Gastrocnemius medialis (tissue), 4 donors: Measurements from ENCODE around the gene RSPH1. TPM values are rescaled to one million over a fixed set of nuclear protein-coding genes. Genes with fewer than 3 reads are reported as not detected.

Experiments used
- ATAC-seq, 2 donors: fragments of 150-250 bp; one replicate each; pipeline ENCODE4 v1.9.1; 2016
- DNase-seq, 2 donors: peaks; one replicate each; pipeline ENCODE4 v3.0.0-alpha.2; 2019
- H3K27ac ChIP-seq, 4 donors: fragments of 200-600 bp; sonication (generic); 1 replicate in 1 of 4; 2 replicates in 3 of 4; pipeline ENCODE4 v1.5.1; 2016 to 2018; ENCODE audit warnings: mild to moderate bottlenecking in 2 of 4, moderate library complexity in 1 of 4
- H3K27me3 ChIP-seq, 3 donors: fragments of 200-600 bp; sonication (generic) in 2 of 3; 1 replicate in 1 of 3; 2 replicates in 2 of 3; pipeline versions ENCODE4 v1.5.1 to v1.6.0; 2016 to 2019; ENCODE audit warnings: mild to moderate bottlenecking in 1 of 3, moderate library complexity in 1 of 3
- H3K36me3 ChIP-seq, 2 donors: fragments of 200-600 bp; sonication (generic) in 1 of 2; one replicate each; pipeline ENCODE4 v1.5.1; 2017 to 2018
- H3K4me1 ChIP-seq, 2 donors: fragments of 200-600 bp; sonication (generic) in 1 of 2; one replicate each; pipeline ENCODE4 v1.5.1; 2016 to 2017; ENCODE audit warnings: mild to moderate bottlenecking in 2 of 2
- H3K4me3 ChIP-seq, 4 donors: fragments of 200-600 bp; sonication (generic) in 3 of 4; 1 replicate in 1 of 4; 2 replicates in 3 of 4; pipeline ENCODE4 v1.5.1; 2016 to 2019; ENCODE audit warnings: mild to moderate bottlenecking in 2 of 4
- H3K9me3 ChIP-seq, 3 donors: fragments of 200-600 bp; sonication (generic) in 2 of 3; 1 replicate in 1 of 3; 2 replicates in 2 of 3; pipeline ENCODE4 v1.5.1; 2016 to 2019
- POLR2A ChIP-seq, 2 donors: fragments of 450-650 bp; IDR thresholded peaks; one replicate each; pipeline ENCODE4 v1.6.1; 2017; ENCODE audit warnings: antibody characterized with exemption in 2 of 2, mild to moderate bottlenecking in 2 of 2, moderate library complexity in 2 of 2
- in situ Hi-C, 4 donors: fragments of 200-750 bp; cut with MboI; loops; one replicate each; pipeline versions ENCODE4 v1.15.0 to v1.8.0; 2017; ENCODE audit warnings: low sequenced_read_pairs in 4 of 4
- intact Hi-C: fragments of 100-400 bp; cut with DNase I; formaldehyde crosslinking; loops from one replicate; pipeline ENCODE4 v1.15.1; 2023; ENCODE audit warnings: low total_unique reads
- total RNA-seq, 4 donors: library from RNA; depleted of rRNA; stranded (reverse); fragments of >200 nt; gene quantifications; one replicate each; pipeline versions ENCODE4 v1.1.0 to v1.2.3, GENCODE V29; 2016
- TF ChIP-seq, protein P1 (sequence below), 5 experiments: fragments of 450-650 bp in 3 of 5; fragments of 200-600 bp in 2 of 5; sonication (generic) in 2 of 5; IDR thresholded peaks in 4 of 5; conservative IDR thresholded peaks in 1 of 5; 1 replicate in 4 of 5; 2 replicates in 1 of 5; pipeline ENCODE4 v1.5.1; 2016 to 2019; ENCODE audit warnings: antibody characterized with exemption in 5 of 5, mild to moderate bottlenecking in 3 of 5, moderate library complexity in 3 of 5

RSPH1 gene
- total RNA-seq, 4 donors from 2014 or later = 0.29 TPM; not detected in 3

DNA sequence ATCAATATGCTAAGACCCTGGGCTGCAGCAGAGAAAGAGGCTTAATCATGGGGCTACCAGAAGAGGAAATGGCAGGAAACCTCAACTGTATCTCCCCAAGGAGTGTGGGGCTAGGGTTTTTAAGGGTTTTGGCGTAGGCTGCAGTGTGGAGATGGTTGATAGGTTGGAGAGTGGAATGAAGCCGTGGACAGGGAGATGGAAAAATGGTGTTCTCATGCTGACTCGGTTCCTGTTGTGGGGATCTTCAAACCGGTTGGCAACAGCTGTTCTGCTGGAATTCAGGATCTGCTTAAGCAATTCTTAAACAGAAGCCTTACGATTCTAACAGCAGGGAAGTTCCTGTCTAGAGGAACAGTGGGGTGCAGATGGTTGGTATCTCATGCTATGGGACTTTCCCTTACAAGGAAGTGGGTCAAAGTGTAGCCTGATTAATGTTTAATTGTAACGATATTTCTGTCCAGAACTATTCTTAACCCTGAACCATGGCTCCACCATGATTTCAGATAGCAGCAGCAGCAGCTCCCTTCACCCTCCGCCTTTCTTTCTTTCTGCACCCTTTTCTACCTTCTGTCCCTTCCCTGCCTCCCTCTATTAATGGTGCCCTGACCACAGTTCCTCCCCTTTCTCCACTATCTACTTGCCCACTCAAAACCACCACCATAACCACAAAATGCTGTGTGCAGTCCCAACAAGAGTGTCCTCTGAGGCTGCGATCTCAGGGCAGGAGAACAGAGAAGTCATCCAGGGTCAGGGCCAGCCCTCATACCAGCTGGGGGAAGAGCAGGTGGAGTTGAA lies 30.8 kb downstream of the RSPH1 start:
- Histone ChIP-seq H3K4me3 (no peak overlapping the region), H3K9me3 (no peaks in the 10 kb centered on the region), H3K27ac (no peak overlapping the region), H3K4me1 (peaks cover 9 to 12% of the 10 kb centered on the region in 2 donors), H3K36me3 (no peaks in the 10 kb centered on the region), H3K27me3 (no peaks in the 10 kb centered on the region)
- no peak for TF ChIP-seq POLR2A (IDR thresholded peaks at IDR 0.05)
- TF ChIP-seq, protein P1, sequence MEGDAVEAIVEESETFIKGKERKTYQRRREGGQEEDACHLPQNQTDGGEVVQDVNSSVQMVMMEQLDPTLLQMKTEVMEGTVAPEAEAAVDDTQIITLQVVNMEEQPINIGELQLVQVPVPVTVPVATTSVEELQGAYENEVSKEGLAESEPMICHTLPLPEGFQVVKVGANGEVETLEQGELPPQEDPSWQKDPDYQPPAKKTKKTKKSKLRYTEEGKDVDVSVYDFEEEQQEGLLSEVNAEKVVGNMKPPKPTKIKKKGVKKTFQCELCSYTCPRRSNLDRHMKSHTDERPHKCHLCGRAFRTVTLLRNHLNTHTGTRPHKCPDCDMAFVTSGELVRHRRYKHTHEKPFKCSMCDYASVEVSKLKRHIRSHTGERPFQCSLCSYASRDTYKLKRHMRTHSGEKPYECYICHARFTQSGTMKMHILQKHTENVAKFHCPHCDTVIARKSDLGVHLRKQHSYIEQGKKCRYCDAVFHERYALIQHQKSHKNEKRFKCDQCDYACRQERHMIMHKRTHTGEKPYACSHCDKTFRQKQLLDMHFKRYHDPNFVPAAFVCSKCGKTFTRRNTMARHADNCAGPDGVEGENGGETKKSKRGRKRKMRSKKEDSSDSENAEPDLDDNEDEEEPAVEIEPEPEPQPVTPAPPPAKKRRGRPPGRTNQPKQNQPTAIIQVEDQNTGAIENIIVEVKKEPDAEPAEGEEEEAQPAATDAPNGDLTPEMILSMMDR (IDR thresholded peaks at IDR 0.05 in 4 of 5, conservative IDR thresholded peaks at IDR 0.05 in 1 of 5) = no peak
- ATAC-seq = no peak
- in situ Hi-C loops = loop anchor here in 3 of 4 donors (25.0 kb wide), 2 partner anchors 97 to 328 kb away; no protein-coding TSS in a partner anchor
- intact Hi-C loops = no loop called here
- no peak for DNase-seq

- TF ChIP-seq POLR2A (IDR thresholded peaks at IDR 0.05) = no peak
- TF ChIP-seq, protein P1 (IDR thresholded peaks at IDR 0.05 in 4 of 5, conservative IDR thresholded peaks at IDR 0.05 in 1 of 5) = no peak
- Histone ChIP-seq H3K9me3 (no peaks in the 10 kb centered on the region), H3K27ac (no peak overlapping the region), H3K36me3 (no peaks in the 10 kb centered on the region), H3K4me1 (peaks cover 9 to 12% of the 10 kb centered on the region in 2 donors), H3K4me3 (no peak overlapping the region), H3K27me3 (no peaks in the 10 kb centered on the region)
- peak in 1 of 2 donors; percentile 33 for ATAC-seq
- DNase-seq = peak in 1 of 2 donors; percentile 45
- in situ Hi-C loops = loop anchor here in 3 of 4 donors (25.0 kb wide), 2 partner anchors 98 to 327 kb away; no protein-coding TSS in a partner anchor
- intact Hi-C loops = no loop called here
Observed at GRCh38 chr21:42463861-42464515, 32.0 kb downstream of the RSPH1 start.

- Histone ChIP-seq H3K4me3 (no peak overlapping the region), H3K27ac (no peak overlapping the region), H3K4me1 (peaks cover 5 to 6% of the 10 kb centered on the region in 2 donors), H3K36me3 (no peaks in the 10 kb centered on the region), H3K27me3 (no peaks in the 10 kb centered on the region), H3K9me3 (no peaks in the 10 kb centered on the region)
- intact Hi-C loops (no loop called here), in situ Hi-C loops (loop anchor here in 3 of 4 donors (25.0 kb wide), 2 partner anchors 100 to 325 kb away; no protein-coding TSS in a partner anchor)
- TF ChIP-seq POLR2A (IDR thresholded peaks at IDR 0.05) = no peak
- TF ChIP-seq, protein P1 (IDR thresholded peaks at IDR 0.05 in 4 of 5, conservative IDR thresholded peaks at IDR 0.05 in 1 of 5) = no peak
- ATAC-seq (no peak), DNase-seq (no peak)
Observed at GRCh38 chr21:42461881-42462877, 33.8 kb downstream of the RSPH1 start.

GRCh38 chr21:42461185-42461520 lies 34.9 kb downstream of the RSPH1 start:
- in situ Hi-C loops = loop anchor here in 3 of 4 donors (25.0 kb wide), 2 partner anchors 101 to 324 kb away; no protein-coding TSS in a partner anchor

More at GRCh38 chr21:42461185-42461520, 34.9 kb downstream of the RSPH1 start:
- DNase-seq = no peak
- TF ChIP-seq POLR2A (IDR thresholded peaks at IDR 0.05) = no peak
- TF ChIP-seq, protein P1 (IDR thresholded peaks at IDR 0.05 in 4 of 5, conservative IDR thresholded peaks at IDR 0.05 in 1 of 5) = no peak
- no peak overlapping the region for H3K27ac ChIP-seq
- no peak overlapping the region for H3K4me3 ChIP-seq
- no peak for ATAC-seq
- no peaks in the 10 kb centered on the region for H3K9me3 ChIP-seq
- H3K36me3 ChIP-seq = no peaks in the 10 kb centered on the region
- no peaks in the 10 kb centered on the region for H3K27me3 ChIP-seq
- no peaks in the 10 kb centered on the region for H3K4me1 ChIP-seq
- intact Hi-C loops = no loop called here
